Measurements from ENCODE around the gene NPTXR.

The NPTXR gene

DNA sequence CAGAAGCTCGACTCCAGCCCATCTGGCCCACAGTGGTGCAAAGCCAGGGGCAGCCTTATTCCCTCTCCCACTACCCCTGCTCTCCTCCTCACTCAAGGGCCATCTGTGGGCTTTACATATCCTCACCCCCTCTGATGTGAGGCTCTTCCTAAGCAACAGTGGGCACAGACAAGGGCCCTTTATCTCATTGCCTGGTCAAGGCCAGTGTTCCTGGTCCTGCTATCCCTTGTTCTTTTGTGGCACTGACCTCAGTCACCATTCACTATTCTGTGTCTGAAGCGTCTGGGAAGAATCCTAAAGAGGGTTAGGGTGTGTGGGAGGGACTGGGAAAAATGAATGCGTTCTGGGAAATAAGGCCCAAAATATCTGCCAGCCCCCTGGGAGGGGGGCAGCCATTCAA lies 57.2 kb downstream of the NPTXR start:
- Histone ChIP-seq H3K79me1 (ENCODE audit: low read length) (no peaks in the 10 kb centered on the region), H2AFZ (ENCODE audit: insufficient read depth, low read length, poor library complexity) (no peak overlapping the region), H2AK5ac (ENCODE audit: low read length) (no peak overlapping the region), H3K23ac (ENCODE audit: low read length) (peak overlapping the region; percentile 47), H3K4me2 (ENCODE audit: low read length) (no peak overlapping the region), H3K9me3 (ENCODE audit: insufficient read depth, low read depth, low read length) (no peaks in the 10 kb centered on the region), H3K4ac (ENCODE audit: low read depth, low read length) (no peak overlapping the region), H3K27me3 (ENCODE audit: insufficient read depth, low read length) (no peaks in the 10 kb centered on the region), H3K18ac (ENCODE audit: low read length) (no peak overlapping the region), H3K79me2 (ENCODE audit: control insufficient read depth, insufficient read depth, low read length, poor library complexity) (no peaks in the 10 kb centered on the region), H2BK5ac (ENCODE audit: low read depth, low read length, poor library complexity) (no peak overlapping the region), H3K4me1 (ENCODE audit: control insufficient read depth in 1 of 2, insufficient read depth in 2 of 2, low read length in 2 of 2) (no peaks in the 10 kb centered on the region), H2BK120ac (ENCODE audit: insufficient read depth, low read length, poor library complexity) (no peak overlapping the region), H3K27ac (ENCODE audit: low read depth, low read length) (no peak overlapping the region), H3K36me3 (ENCODE audit: control insufficient read depth in 1 of 2, insufficient read depth in 2 of 2, low read length in 2 of 2) (peaks cover 3 to 6% of the 10 kb centered on the region in 2 experiments), H2BK12ac (ENCODE audit: low read length) (no peak overlapping the region), H3K14ac (ENCODE audit: low read length) (no peak overlapping the region), H3K4me3 (ENCODE audit: low read depth, low read length) (no peak overlapping the region), H4K12ac (ENCODE audit: low read depth, low read length) (no peak overlapping the region), H4K8ac (ENCODE audit: low read depth, low read length) (no peak overlapping the region), H4K91ac (ENCODE audit: low read depth, low read length) (no peak overlapping the region), H3K9ac (ENCODE audit: low read length) (no peak overlapping the region)
- no CpG with 5 or more reads among the region's 3 CpGs for WGBS (ENCODE audit: extremely low coverage, insufficient coverage, insufficient read length)
- DNase-seq = no peak

DNA sequence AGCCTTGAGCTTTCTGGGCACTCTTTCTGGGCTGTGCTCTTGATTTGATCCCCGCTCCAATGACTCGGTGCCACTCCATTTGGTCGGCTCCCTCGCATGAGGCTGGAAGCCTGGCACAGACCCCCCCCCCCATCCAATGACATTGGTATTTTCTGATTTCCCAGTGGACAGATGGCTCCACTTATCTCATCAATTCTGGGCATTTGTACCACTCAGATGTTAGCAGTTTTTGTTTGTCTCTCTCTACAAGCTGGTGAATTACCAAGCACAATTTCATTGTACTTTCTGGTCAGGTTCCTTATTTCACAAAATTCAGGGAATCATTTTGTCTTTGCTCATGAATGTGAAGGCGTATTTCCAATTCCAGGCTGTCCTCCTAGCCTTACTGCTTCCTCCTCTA lies 59.0 kb downstream of the NPTXR start:
- H3K79me1 ChIP-seq (ENCODE audit: low read length) = no peaks in the 10 kb centered on the region
- WGBS (ENCODE audit: extremely low coverage, insufficient coverage, insufficient read length) = no CpG with 5 or more reads among the region's 5 CpGs
- no peak overlapping the region for H3K27ac ChIP-seq (ENCODE audit: low read depth, low read length)
- no peak overlapping the region for H3K4me2 ChIP-seq (ENCODE audit: low read length)
- no peaks in the 10 kb centered on the region for H3K27me3 ChIP-seq (ENCODE audit: insufficient read depth, low read length)
- H3K14ac ChIP-seq (ENCODE audit: low read length) = no peak overlapping the region
- H3K4me3 ChIP-seq (ENCODE audit: low read depth, low read length) = no peak overlapping the region
- H3K4ac ChIP-seq (ENCODE audit: low read depth, low read length) = no peak overlapping the region
- H3K79me2 ChIP-seq (ENCODE audit: control insufficient read depth, insufficient read depth, low read length, poor library complexity) = no peaks in the 10 kb centered on the region
- no peak overlapping the region for H4K91ac ChIP-seq (ENCODE audit: low read depth, low read length)
- no peaks in the 10 kb centered on the region for H3K9me3 ChIP-seq (ENCODE audit: insufficient read depth, low read depth, low read length)
- H2AK5ac ChIP-seq (ENCODE audit: low read length) = no peak overlapping the region
- no peak overlapping the region for H4K8ac ChIP-seq (ENCODE audit: low read depth, low read length)
- peaks cover 0 to 8% of the 10 kb centered on the region in 2 experiments for H3K36me3 ChIP-seq (ENCODE audit: control insufficient read depth in 1 of 2, insufficient read depth in 2 of 2, low read length in 2 of 2)
- no peak overlapping the region for H2BK120ac ChIP-seq (ENCODE audit: insufficient read depth, low read length, poor library complexity)
- H3K9ac ChIP-seq (ENCODE audit: low read length) = no peak overlapping the region
- H2AFZ ChIP-seq (ENCODE audit: insufficient read depth, low read length, poor library complexity) = no peak overlapping the region
- H3K18ac ChIP-seq (ENCODE audit: low read length) = no peak overlapping the region
- H2BK12ac ChIP-seq (ENCODE audit: low read length) = no peak overlapping the region
- no peak overlapping the region for H2BK5ac ChIP-seq (ENCODE audit: low read depth, low read length, poor library complexity)
- no peak overlapping the region for H4K12ac ChIP-seq (ENCODE audit: low read depth, low read length)
- DNase-seq = no peak
- H3K23ac ChIP-seq (ENCODE audit: low read length) = no peak overlapping the region
- H3K4me1 ChIP-seq (ENCODE audit: control insufficient read depth in 1 of 2, insufficient read depth in 2 of 2, low read length in 2 of 2) = no peaks in the 10 kb centered on the region

DNA sequence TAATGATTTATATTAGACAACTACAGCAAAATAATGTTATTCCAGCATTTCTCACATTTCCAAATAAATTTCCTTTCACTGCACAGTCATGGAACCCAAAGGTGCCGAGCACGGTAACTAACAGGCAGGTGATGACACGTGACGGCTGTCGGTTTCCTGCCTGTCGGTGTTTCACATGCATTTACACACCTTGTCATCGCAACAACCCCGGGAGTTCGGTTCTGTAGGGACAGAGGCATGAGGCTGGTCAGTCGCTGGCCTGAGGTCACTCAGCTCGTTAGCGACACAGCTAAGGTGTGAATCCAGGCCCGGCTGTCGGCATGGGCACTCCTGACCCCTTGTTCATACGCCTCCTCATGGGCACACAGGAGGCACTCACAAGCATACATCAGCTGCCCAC lies 59.8 kb downstream of the NPTXR start:
- Histone ChIP-seq H3K27me3 (ENCODE audit: insufficient read depth, low read length) (no peaks in the 10 kb centered on the region), H4K8ac (ENCODE audit: low read depth, low read length) (no peak overlapping the region), H3K4ac (ENCODE audit: low read depth, low read length) (no peak overlapping the region), H3K9me3 (ENCODE audit: insufficient read depth, low read depth, low read length) (no peaks in the 10 kb centered on the region), H2AK5ac (ENCODE audit: low read length) (no peak overlapping the region), H3K4me1 (ENCODE audit: control insufficient read depth in 1 of 2, insufficient read depth in 2 of 2, low read length in 2 of 2) (no peaks in the 10 kb centered on the region), H3K27ac (ENCODE audit: low read depth, low read length) (no peak overlapping the region), H3K79me1 (ENCODE audit: low read length) (no peaks in the 10 kb centered on the region), H3K14ac (ENCODE audit: low read length) (no peak overlapping the region), H3K4me3 (ENCODE audit: low read depth, low read length) (no peak overlapping the region), H3K23ac (ENCODE audit: low read length) (no peak overlapping the region), H2BK5ac (ENCODE audit: low read depth, low read length, poor library complexity) (no peak overlapping the region), H2AFZ (ENCODE audit: insufficient read depth, low read length, poor library complexity) (no peak overlapping the region), H4K91ac (ENCODE audit: low read depth, low read length) (no peak overlapping the region), H3K18ac (ENCODE audit: low read length) (no peak overlapping the region), H3K36me3 (ENCODE audit: control insufficient read depth in 1 of 2, insufficient read depth in 2 of 2, low read length in 2 of 2) (peaks cover 0 to 10% of the 10 kb centered on the region in 2 experiments), H2BK120ac (ENCODE audit: insufficient read depth, low read length, poor library complexity) (no peak overlapping the region), H4K12ac (ENCODE audit: low read depth, low read length) (no peak overlapping the region), H2BK12ac (ENCODE audit: low read length) (no peak overlapping the region), H3K4me2 (ENCODE audit: low read length) (no peak overlapping the region), H3K9ac (ENCODE audit: low read length) (no peak overlapping the region), H3K79me2 (ENCODE audit: control insufficient read depth, insufficient read depth, low read length, poor library complexity) (no peaks in the 10 kb centered on the region)
- WGBS (ENCODE audit: extremely low coverage, insufficient coverage, insufficient read length) = no CpG with 5 or more reads among the region's 15 CpGs
- DNase-seq = no peak

DNA sequence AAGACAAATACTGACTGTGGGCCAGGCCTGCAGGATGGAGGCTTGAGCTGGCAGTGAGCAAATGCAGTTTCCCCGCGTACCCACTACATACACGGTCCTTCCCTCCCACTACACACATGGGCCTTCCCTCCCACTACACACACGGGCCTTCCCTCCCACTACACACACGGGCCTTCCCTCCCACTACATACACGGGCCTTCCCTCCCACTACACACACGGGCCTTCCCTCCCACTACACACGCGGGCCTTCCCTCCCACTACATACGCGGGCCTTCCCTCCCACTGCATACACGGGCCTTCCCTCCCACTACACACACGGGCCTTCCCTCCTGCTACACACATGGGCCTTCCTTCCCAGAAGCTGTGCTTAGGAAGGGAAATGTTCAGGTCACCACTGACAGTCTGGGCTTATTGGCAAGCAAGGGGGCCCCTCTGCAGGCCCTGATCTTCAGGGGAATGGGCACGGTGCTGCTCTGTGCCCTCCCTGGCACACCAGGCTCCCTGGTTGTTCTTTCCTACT lies 60.7 kb downstream of the NPTXR start:
- no peaks in the 10 kb centered on the region for H3K4me1 ChIP-seq (ENCODE audit: control insufficient read depth in 1 of 2, insufficient read depth in 2 of 2, low read length in 2 of 2)
- H3K18ac ChIP-seq (ENCODE audit: low read length) = no peak overlapping the region
- H3K23ac ChIP-seq (ENCODE audit: low read length) = no peak overlapping the region
- no peaks in the 10 kb centered on the region for H3K79me2 ChIP-seq (ENCODE audit: control insufficient read depth, insufficient read depth, low read length, poor library complexity)
- H3K36me3 ChIP-seq (ENCODE audit: control insufficient read depth in 1 of 2, insufficient read depth in 2 of 2, low read length in 2 of 2) = peaks cover 0 to 13% of the 10 kb centered on the region in 2 experiments
- no peaks in the 10 kb centered on the region for H3K27me3 ChIP-seq (ENCODE audit: insufficient read depth, low read length)
- H3K79me1 ChIP-seq (ENCODE audit: low read length) = no peaks in the 10 kb centered on the region
- H3K9ac ChIP-seq (ENCODE audit: low read length) = no peak overlapping the region
- H3K4me3 ChIP-seq (ENCODE audit: low read depth, low read length) = no peak overlapping the region
- no peak overlapping the region for H4K12ac ChIP-seq (ENCODE audit: low read depth, low read length)
- H3K4me2 ChIP-seq (ENCODE audit: low read length) = no peak overlapping the region
- H2BK5ac ChIP-seq (ENCODE audit: low read depth, low read length, poor library complexity) = no peak overlapping the region
- H2AK5ac ChIP-seq (ENCODE audit: low read length) = no peak overlapping the region
- H3K27ac ChIP-seq (ENCODE audit: low read depth, low read length) = no peak overlapping the region
- H3K4ac ChIP-seq (ENCODE audit: low read depth, low read length) = no peak overlapping the region
- no peak for DNase-seq
- no peak overlapping the region for H2BK12ac ChIP-seq (ENCODE audit: low read length)
- H4K91ac ChIP-seq (ENCODE audit: low read depth, low read length) = no peak overlapping the region
- H3K14ac ChIP-seq (ENCODE audit: low read length) = no peak overlapping the region
- no peak overlapping the region for H2BK120ac ChIP-seq (ENCODE audit: insufficient read depth, low read length, poor library complexity)
- no peaks in the 10 kb centered on the region for H3K9me3 ChIP-seq (ENCODE audit: insufficient read depth, low read depth, low read length)
- H4K8ac ChIP-seq (ENCODE audit: low read depth, low read length) = no peak overlapping the region
- WGBS (ENCODE audit: extremely low coverage, insufficient coverage, insufficient read length) = no CpG with 5 or more reads among the region's 14 CpGs
- H2AFZ ChIP-seq (ENCODE audit: insufficient read depth, low read length, poor library complexity) = no peak overlapping the region

All from trophoblast cell (in vitro differentiated cells and primary cell).